Mesothelial cell of epicardium (in vitro differentiated cells): ENCODE results near the gene PGLYRP4. TPM values are rescaled to one million over a fixed set of nuclear protein-coding genes. Genes with fewer than 3 reads are reported as not detected.

Source experiments
- DNase-seq, 2 experiments: peaks; one replicate each; pipeline ENCODE4 v3.0.0; 2021; ENCODE audit warnings: low spot score in 2 of 2; ENCODE audit not compliant: unreplicated experiment in 2 of 2
- H3K27ac Mint-ChIP-seq: 2 replicates; pipeline ENCODE4 v1.8.0; 2021; ENCODE audit warnings: mixed read lengths
- H3K27me3 Mint-ChIP-seq: 2 replicates; pipeline ENCODE4 v1.8.0; 2021; ENCODE audit warnings: low read depth, mixed read lengths
- H3K36me3 Mint-ChIP-seq: 2 replicates; pipeline ENCODE4 v1.8.0; 2021; ENCODE audit warnings: mixed read lengths
- H3K4me1 Mint-ChIP-seq: 2 replicates; pipeline ENCODE4 v1.8.0; 2021; ENCODE audit warnings: mixed read lengths
- H3K4me3 Mint-ChIP-seq: 2 replicates; pipeline ENCODE4 v1.8.0; 2021; ENCODE audit warnings: mild to moderate bottlenecking, moderate library complexity, mixed read lengths
- H3K9me3 Mint-ChIP-seq: 2 replicates; pipeline ENCODE4 v1.8.0; 2021; ENCODE audit warnings: mixed read lengths
- CTCF ChIP-seq: fragments of 200-600 bp; sonication (generic); IDR thresholded peaks from one replicate; pipeline ENCODE4 v1.5.0; 2021; ENCODE audit warnings: antibody characterized with exemption; ENCODE audit not compliant: unreplicated experiment
- total RNA-seq: library from RNA; stranded (reverse); gene quantifications from 3 replicates; pipeline ENCODE4 v1.2.1, GENCODE V29; 2021

PGLYRP4 gene
- total RNA-seq, 1 donor from 2014 or later, result not detected

GRCh38 chr1:153395136-153395685 is 46.6 kb upstream of the PGLYRP4 start:
- Mint-ChIP-seq H3K4me1 (no peaks in the 10 kb centered on the region), H3K36me3 (no peaks in the 10 kb centered on the region), H3K27me3 (peaks cover 36% of the 10 kb centered on the region), H3K9me3 (no peaks in the 10 kb centered on the region), H3K27ac (no peak overlapping the region), H3K4me3 (no peak overlapping the region)
- no peak for TF ChIP-seq CTCF
- no peak for DNase-seq

GRCh38 chr1:153394391-153394790 is 45.8 kb upstream of the PGLYRP4 start:
- Mint-ChIP-seq H3K36me3 (no peaks in the 10 kb centered on the region), H3K4me1 (no peaks in the 10 kb centered on the region), H3K27me3 (peaks cover 37% of the 10 kb centered on the region), H3K9me3 (no peaks in the 10 kb centered on the region), H3K27ac (no peak overlapping the region), H3K4me3 (no peak overlapping the region)
- TF ChIP-seq CTCF, result no peak
- no peak for DNase-seq

GRCh38 chr1:153393926-153394325 is 45.3 kb upstream of the PGLYRP4 start:
- H3K4me1 Mint-ChIP-seq, result no peaks in the 10 kb centered on the region
- TF ChIP-seq CTCF, result no peak
- no peak for DNase-seq
- H3K36me3 Mint-ChIP-seq, result no peaks in the 10 kb centered on the region
- H3K4me3 Mint-ChIP-seq, result no peak overlapping the region
- no peaks in the 10 kb centered on the region for H3K9me3 Mint-ChIP-seq
- H3K27me3 Mint-ChIP-seq, result peaks cover 36% of the 10 kb centered on the region
- H3K27ac Mint-ChIP-seq, result no peak overlapping the region

- no peaks in the 10 kb centered on the region for H3K9me3 Mint-ChIP-seq
- no peak for DNase-seq
- H3K36me3 Mint-ChIP-seq, result no peaks in the 10 kb centered on the region
- no peak for TF ChIP-seq CTCF
- no peak overlapping the region for H3K27ac Mint-ChIP-seq
- H3K4me3 Mint-ChIP-seq, result no peak overlapping the region
- no peaks in the 10 kb centered on the region for H3K4me1 Mint-ChIP-seq
- H3K27me3 Mint-ChIP-seq, result peaks cover 38% of the 10 kb centered on the region
These were observed 44.2 kb upstream of the PGLYRP4 start for GRCh38 chr1:153392822-153393221.

- no peaks in the 10 kb centered on the region for H3K4me1 Mint-ChIP-seq
- DNase-seq, result no peak
- no peak for TF ChIP-seq CTCF
- no peaks in the 10 kb centered on the region for H3K36me3 Mint-ChIP-seq
- no peak overlapping the region for H3K27ac Mint-ChIP-seq
- H3K27me3 Mint-ChIP-seq, result peaks cover 40% of the 10 kb centered on the region
- H3K4me3 Mint-ChIP-seq, result no peak overlapping the region
- no peaks in the 10 kb centered on the region for H3K9me3 Mint-ChIP-seq
These were observed 43.6 kb upstream of the PGLYRP4 start for GRCh38 chr1:153392258-153392657.
